CD14-positive monocyte (primary cell): Measurements from ENCODE around the gene HMX3. TPM values are rescaled to one million over a fixed set of nuclear protein-coding genes. Genes with fewer than 3 reads are reported as not detected.
A peak's percentile ranks its signal among the peaks of the same experiment; 100 is the strongest.

Experiments used
- DNase-seq, 3 donors: peaks; one replicate each; pipeline ENCODE4 v3.0.0-alpha.2; 2011 to 2022
- H2AFZ ChIP-seq: 2 replicates; pipeline ENCODE4 v1.6.0; 2012; ENCODE audit warnings: mild to moderate bottlenecking, low read depth, low read length, inconsistent platforms; ENCODE audit not compliant: insufficient read depth, poor library complexity, severe bottlenecking
- H3K27ac ChIP-seq, 2 donors: 1 replicate in 1 of 2; 2 replicates in 1 of 2; pipeline ENCODE4 v1.5.1; 2012 to 2013; ENCODE audit warnings: low read length in 2 of 2, control low read depth in 1 of 2, inconsistent platforms in 1 of 2, low read depth in 1 of 2, mild to moderate bottlenecking in 1 of 2
- H3K27me3 ChIP-seq, 2 donors: one replicate each; pipeline versions ENCODE4 v1.6.0 to v1.6.1; 2011 to 2013; ENCODE audit warnings: low read length in 2 of 2; ENCODE audit not compliant: control insufficient read depth in 2 of 2, insufficient read depth in 2 of 2
- H3K36me3 ChIP-seq, 2 donors: replicated peaks in 1 of 2; 1 replicate in 1 of 2; 2 replicates in 1 of 2; pipeline versions ENCODE4 v1.5.1 to v1.6.1; 2012 to 2013; ENCODE audit warnings: low read length in 2 of 2, control low read depth in 1 of 2, inconsistent platforms in 1 of 2, mild to moderate bottlenecking in 1 of 2; ENCODE audit not compliant: insufficient read depth in 2 of 2, control insufficient read depth in 1 of 2
- H3K4me1 ChIP-seq, 2 donors: 1 replicate in 1 of 2; 2 replicates in 1 of 2; pipeline versions ENCODE4 v1.5.1 to v1.6.1; 2012 to 2013; ENCODE audit warnings: low read length in 2 of 2, control low read depth in 1 of 2, inconsistent platforms in 1 of 2, mild to moderate bottlenecking in 1 of 2, moderate library complexity in 1 of 2; ENCODE audit not compliant: insufficient read depth in 2 of 2, control insufficient read depth in 1 of 2
- H3K4me2 ChIP-seq: replicated peaks from 2 replicates; pipeline ENCODE3; 2012; ENCODE audit warnings: low read length, moderate library complexity, mild to moderate bottlenecking; ENCODE audit not compliant: poor library complexity, severe bottlenecking; ENCODE audit errors: extremely low read depth
- H3K4me3 ChIP-seq, 3 experiments: fragments of 200-600 bp in 1 of 3; sonication (generic) in 1 of 3; replicated peaks in 1 of 3; 1 replicate in 2 of 3; 2 replicates in 1 of 3; pipeline ENCODE4 v1.5.1; 2011 to 2013; ENCODE audit warnings: low read length in 3 of 3, mild to moderate bottlenecking in 3 of 3, control low read depth in 2 of 3, low read depth in 2 of 3, inconsistent platforms in 1 of 3, moderate library complexity in 1 of 3
- H3K79me2 ChIP-seq: 2 replicates; pipeline ENCODE4 v1.6.0; 2012; ENCODE audit warnings: mild to moderate bottlenecking, control low read depth, inconsistent platforms, low read length, moderate library complexity; ENCODE audit not compliant: insufficient read depth
- H3K9ac ChIP-seq: 2 replicates; pipeline ENCODE4 v1.6.0; 2017; ENCODE audit warnings: low read length, mild to moderate bottlenecking; ENCODE audit not compliant: insufficient read depth, poor library complexity, severe bottlenecking
- H3K9me3 ChIP-seq, 2 donors: replicated peaks in 1 of 2; 1 replicate in 1 of 2; 2 replicates in 1 of 2; pipeline versions ENCODE4 v1.5.1 to v1.6.1; 2012 to 2013; ENCODE audit warnings: low read length in 2 of 2, control low read depth in 1 of 2; ENCODE audit not compliant: control insufficient read depth in 1 of 2, insufficient read depth in 1 of 2
- H4K20me1 ChIP-seq: 2 replicates; pipeline ENCODE4 v1.6.0; 2012; ENCODE audit warnings: mild to moderate bottlenecking, low read length, control low read depth, moderate library complexity; ENCODE audit not compliant: insufficient read depth
- H3K27ac Mint-ChIP-seq, 7 donors: one replicate each; pipeline ENCODE4 v1.8.0; 2020; ENCODE audit warnings: mild to moderate bottlenecking in 7 of 7, mixed read lengths in 7 of 7, moderate library complexity in 6 of 7, inconsistent platforms in 2 of 7
- H3K27me3 Mint-ChIP-seq, 3 donors: one replicate each; pipeline ENCODE4 v1.8.0; 2021 to 2022; ENCODE audit warnings: low read depth in 3 of 3, mild to moderate bottlenecking in 3 of 3, mixed read lengths in 3 of 3, moderate library complexity in 3 of 3, inconsistent platforms in 1 of 3
- H3K36me3 Mint-ChIP-seq, 2 donors: one replicate each; pipeline ENCODE4 v1.8.0; 2020; ENCODE audit warnings: mixed read lengths in 2 of 2, inconsistent platforms in 1 of 2, mild to moderate bottlenecking in 1 of 2
- H3K4me1 Mint-ChIP-seq: one replicate; pipeline ENCODE4 v1.8.0; 2020; ENCODE audit warnings: mild to moderate bottlenecking, mixed read lengths
- H3K4me3 Mint-ChIP-seq, 2 donors: one replicate each; pipeline ENCODE4 v1.8.0; 2020; ENCODE audit warnings: mild to moderate bottlenecking in 2 of 2, mixed read lengths in 2 of 2, moderate library complexity in 1 of 2
- H3K9me3 Mint-ChIP-seq, 7 donors: one replicate each; pipeline ENCODE4 v1.8.0; 2020 to 2022; ENCODE audit warnings: mixed read lengths in 7 of 7, mild to moderate bottlenecking in 6 of 7, moderate library complexity in 6 of 7, inconsistent platforms in 2 of 7
- WGBS: methylation state at CpG from one replicate; pipeline ENCODE4 v1.1.5; 2013; ENCODE audit warnings: missing lambda C conversion rate; ENCODE audit not compliant: insufficient coverage; 5-methylcytosine and 5-hydroxymethylcytosine counted together
- intact Hi-C, 2 donors: fragments of 100-400 bp; cut with micrococcal nuclease; formaldehyde crosslinking; loops; one replicate each; pipeline versions ENCODE4 v1.15.0 to v1.15.1; 2023
- polyA plus RNA-seq, 3 donors: library from polyadenylated mRNA; depleted of rRNA in 1 of 3; unstranded in 2 of 3; stranded (reverse) in 1 of 3; fragments of 300-500 nt in 2 of 3; fragments of >200 nt in 1 of 3; fragmentation: Illumina TruSeq in 2 of 3; gene quantifications; 1 replicate in 2 of 3; 2 replicates in 1 of 3; pipeline ENCODE4 v1.2.3, GENCODE V29; 2012 to 2021
- TF ChIP-seq, protein P1 (sequence below): fragments of 200-600 bp; IDR thresholded peaks from one replicate; pipeline ENCODE4 v1.8.0; 2022; ENCODE audit warnings: antibody characterized with exemption, mild to moderate bottlenecking

HMX3 gene
- polyA plus RNA-seq, 3 donors: not detected

DNA sequence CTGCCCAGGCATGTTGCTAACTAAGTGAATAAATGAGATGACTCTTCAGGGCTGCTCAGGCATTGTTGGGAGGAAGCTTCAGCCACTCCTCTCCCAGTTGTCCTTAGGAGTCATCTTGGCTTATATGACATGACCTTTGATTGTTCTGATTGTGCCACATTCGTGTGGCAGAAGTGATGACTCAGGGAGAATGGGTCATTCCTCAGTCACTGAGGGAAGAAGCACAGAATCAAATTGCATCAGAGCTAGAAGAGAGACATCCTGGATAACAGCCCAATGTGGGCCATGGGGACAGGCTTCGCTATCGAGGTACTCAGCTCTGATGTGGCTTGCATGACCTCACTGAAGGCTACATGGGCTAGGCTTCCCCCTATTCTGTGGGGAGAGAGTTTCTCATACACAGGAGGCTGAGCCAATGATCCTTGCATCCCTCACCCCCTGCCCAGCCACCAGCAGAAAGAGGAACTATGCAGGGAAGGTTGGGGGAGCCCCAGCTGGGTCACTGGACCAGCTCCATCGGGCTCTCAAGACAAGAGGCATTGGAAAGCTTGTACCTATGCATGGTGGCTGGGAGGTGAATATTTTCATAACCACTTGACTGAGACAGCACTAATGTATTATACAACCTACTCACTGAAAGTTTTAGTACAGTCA is 6.0 kb upstream of the HMX3 start:
- H3K9ac ChIP-seq: no peak overlapping the region
- peaks cover 0 to 28% of the 10 kb centered on the region in 2 donors for H3K9me3 ChIP-seq
- H3K4me3 ChIP-seq: no peak overlapping the region
- peak in 2 of 3 donors; percentile 7 to 53 for DNase-seq
- TF ChIP-seq, protein P1, sequence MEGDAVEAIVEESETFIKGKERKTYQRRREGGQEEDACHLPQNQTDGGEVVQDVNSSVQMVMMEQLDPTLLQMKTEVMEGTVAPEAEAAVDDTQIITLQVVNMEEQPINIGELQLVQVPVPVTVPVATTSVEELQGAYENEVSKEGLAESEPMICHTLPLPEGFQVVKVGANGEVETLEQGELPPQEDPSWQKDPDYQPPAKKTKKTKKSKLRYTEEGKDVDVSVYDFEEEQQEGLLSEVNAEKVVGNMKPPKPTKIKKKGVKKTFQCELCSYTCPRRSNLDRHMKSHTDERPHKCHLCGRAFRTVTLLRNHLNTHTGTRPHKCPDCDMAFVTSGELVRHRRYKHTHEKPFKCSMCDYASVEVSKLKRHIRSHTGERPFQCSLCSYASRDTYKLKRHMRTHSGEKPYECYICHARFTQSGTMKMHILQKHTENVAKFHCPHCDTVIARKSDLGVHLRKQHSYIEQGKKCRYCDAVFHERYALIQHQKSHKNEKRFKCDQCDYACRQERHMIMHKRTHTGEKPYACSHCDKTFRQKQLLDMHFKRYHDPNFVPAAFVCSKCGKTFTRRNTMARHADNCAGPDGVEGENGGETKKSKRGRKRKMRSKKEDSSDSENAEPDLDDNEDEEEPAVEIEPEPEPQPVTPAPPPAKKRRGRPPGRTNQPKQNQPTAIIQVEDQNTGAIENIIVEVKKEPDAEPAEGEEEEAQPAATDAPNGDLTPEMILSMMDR: no peak
- H3K4me2 ChIP-seq: no peak overlapping the region
- peaks cover 4 to 12% of the 10 kb centered on the region in 2 donors for H3K4me1 ChIP-seq
- H3K36me3 Mint-ChIP-seq: no peaks in the 10 kb centered on the region
- no peak overlapping the region for H3K27ac ChIP-seq
- H3K36me3 ChIP-seq: no peaks in the 10 kb centered on the region
- peaks cover 0 to 18% (median 5%) of the 10 kb centered on the region in 7 donors for H3K9me3 Mint-ChIP-seq
- no peaks in the 10 kb centered on the region for H3K79me2 ChIP-seq
- intact Hi-C loops: loop anchor here in 1 of 2 donors (10.0 kb wide), 1 partner anchor 835 kb away; no protein-coding TSS in a partner anchor
- WGBS: 33% methylated on average over 1 of the region's 4 CpGs
- H4K20me1 ChIP-seq: no peaks in the 10 kb centered on the region
- H2AFZ ChIP-seq: no peak overlapping the region
- H3K4me3 Mint-ChIP-seq: peak overlapping the region in 1 of 2 donors; percentile 22
- peaks cover 71 to 89% of the 10 kb centered on the region in 2 donors for H3K27me3 ChIP-seq
- peaks cover 58 to 87% (median 77%) of the 10 kb centered on the region in 3 donors for H3K27me3 Mint-ChIP-seq
- peak overlapping the region in 1 of 7 donors; percentile 11 for H3K27ac Mint-ChIP-seq
- H3K4me1 Mint-ChIP-seq: peaks cover 21% of the 10 kb centered on the region

DNA sequence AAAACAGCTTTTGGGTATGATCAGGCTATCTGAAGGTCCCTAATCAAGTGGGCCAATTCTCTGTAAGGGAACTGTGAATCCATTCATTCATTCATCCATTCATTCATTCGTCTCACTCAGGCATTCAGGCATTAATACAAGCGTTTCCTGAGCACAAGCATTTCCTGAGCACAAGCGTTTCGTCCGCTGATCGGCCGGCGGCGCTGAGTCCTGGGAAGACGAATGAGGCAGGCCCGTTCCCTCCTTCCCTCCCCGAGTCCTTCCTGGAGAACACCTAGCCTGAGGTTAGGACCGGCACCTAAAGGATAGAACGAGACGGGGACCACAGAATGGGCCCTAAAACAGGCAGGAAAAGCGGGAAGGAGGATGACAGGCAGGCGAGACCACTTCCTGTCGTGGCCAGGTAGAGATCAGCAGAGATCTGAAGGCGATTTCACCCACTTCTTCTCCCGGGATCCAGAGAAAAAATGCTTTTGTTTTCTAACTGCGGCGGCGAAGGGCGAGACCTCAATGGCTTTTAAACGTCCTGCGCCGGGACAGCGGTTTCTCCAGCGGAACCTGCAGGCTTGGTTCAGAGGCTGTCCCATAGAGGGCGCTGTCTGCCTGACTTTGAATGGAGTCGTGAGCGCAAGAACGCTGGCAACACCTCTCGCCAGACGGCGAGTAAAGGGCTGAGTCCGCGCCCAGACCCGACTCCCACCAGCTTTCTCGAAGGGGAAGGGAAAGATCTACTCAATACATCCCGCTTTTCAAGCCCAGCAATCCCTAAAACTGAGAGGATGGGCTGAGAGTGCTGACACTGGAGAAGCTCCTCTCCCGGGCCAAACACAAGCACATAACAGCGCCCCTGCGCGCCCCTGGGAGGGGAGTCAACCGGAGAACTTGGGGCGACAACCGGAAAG is 2.9 kb upstream of the HMX3 start:
- no peak overlapping the region for H3K27ac ChIP-seq
- peaks cover 0 to 2% of the 10 kb centered on the region in 2 donors for H3K36me3 Mint-ChIP-seq
- H3K27ac Mint-ChIP-seq: no peak overlapping the region
- peaks cover 0 to 21% (median 9%) of the 10 kb centered on the region in 7 donors for H3K9me3 Mint-ChIP-seq
- no peak overlapping the region for H2AFZ ChIP-seq
- H3K36me3 ChIP-seq: no peaks in the 10 kb centered on the region
- H3K27me3 ChIP-seq: peaks cover 80 to 94% of the 10 kb centered on the region in 2 donors
- peaks cover 0 to 32% of the 10 kb centered on the region in 2 donors for H3K9me3 ChIP-seq
- TF ChIP-seq, protein P1: peak; percentile 94
- no peaks in the 10 kb centered on the region for H3K79me2 ChIP-seq
- WGBS: under 1% methylated on average over 40 of the region's 48 CpGs
- no peak overlapping the region for H3K9ac ChIP-seq
- H3K27me3 Mint-ChIP-seq: peaks cover 71 to 92% (median 78%) of the 10 kb centered on the region in 3 donors
- H3K4me1 Mint-ChIP-seq: peaks cover 32% of the 10 kb centered on the region
- peak; percentile 55 to 70 (median 61) for DNase-seq
- H3K4me3 Mint-ChIP-seq: peak overlapping the region in 1 of 2 donors; percentile 85
- H4K20me1 ChIP-seq: no peaks in the 10 kb centered on the region
- H3K4me3 ChIP-seq: no peak overlapping the region
- intact Hi-C loops: loop anchor here (1.0 to 10.0 kb wide), 3 partner anchors 426 to 832 kb away; no protein-coding TSS in a partner anchor
- H3K4me2 ChIP-seq: peak overlapping the region; percentile 41
- H3K4me1 ChIP-seq: peaks cover 7 to 38% of the 10 kb centered on the region in 2 donors
